ENCODE measurements around the gene CDK19.
"Not testable (repeated sequence)": the region's sequence is repeated elsewhere in the genome, so short reads cannot be mapped to it uniquely, and the experiment has no call there.

The CDK19 gene

GRCh38 chr6:110728501-110728900 is 86.8 kb downstream of the CDK19 start:
- no peak for TF ChIP-seq SP1 (IDR thresholded peaks at IDR 0.05)
- TF ChIP-seq, protein P1, sequence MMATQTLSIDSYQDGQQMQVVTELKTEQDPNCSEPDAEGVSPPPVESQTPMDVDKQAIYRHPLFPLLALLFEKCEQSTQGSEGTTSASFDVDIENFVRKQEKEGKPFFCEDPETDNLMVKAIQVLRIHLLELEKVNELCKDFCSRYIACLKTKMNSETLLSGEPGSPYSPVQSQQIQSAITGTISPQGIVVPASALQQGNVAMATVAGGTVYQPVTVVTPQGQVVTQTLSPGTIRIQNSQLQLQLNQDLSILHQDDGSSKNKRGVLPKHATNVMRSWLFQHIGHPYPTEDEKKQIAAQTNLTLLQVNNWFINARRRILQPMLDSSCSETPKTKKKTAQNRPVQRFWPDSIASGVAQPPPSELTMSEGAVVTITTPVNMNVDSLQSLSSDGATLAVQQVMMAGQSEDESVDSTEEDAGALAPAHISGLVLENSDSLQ (IDR thresholded peaks at IDR 0.05) = no peak
- TF ChIP-seq FOXM1 (IDR thresholded peaks at IDR 0.05; ENCODE audit: borderline replicate concordance) = no peak
- no peak for TF ChIP-seq SUZ12 (IDR thresholded peaks at IDR 0.05)
- TF ChIP-seq CTBP1 (IDR thresholded peaks at IDR 0.05; ENCODE audit: borderline replicate concordance) = no peak
- TF ChIP-seq HDGF (IDR thresholded peaks at IDR 0.05; ENCODE audit: borderline replicate concordance) = no peak
- no peak for TF ChIP-seq LEF1 (IDR thresholded peaks at IDR 0.05; ENCODE audit: borderline replicate concordance)
- TF ChIP-seq TARDBP (IDR thresholded peaks at IDR 0.05) = no peak
- no peak for TF ChIP-seq NFRKB (IDR thresholded peaks at IDR 0.05)
- ChIA-PET CTCF (no interaction called here), POLR2A (interaction anchor here (1.3 kb wide), 1 partner anchor 10 kb away, joined by 3 read pairs; no protein-coding TSS in a partner anchor)
- DNase-seq (ENCODE audit: extremely low spot score) = no peak

DNA sequence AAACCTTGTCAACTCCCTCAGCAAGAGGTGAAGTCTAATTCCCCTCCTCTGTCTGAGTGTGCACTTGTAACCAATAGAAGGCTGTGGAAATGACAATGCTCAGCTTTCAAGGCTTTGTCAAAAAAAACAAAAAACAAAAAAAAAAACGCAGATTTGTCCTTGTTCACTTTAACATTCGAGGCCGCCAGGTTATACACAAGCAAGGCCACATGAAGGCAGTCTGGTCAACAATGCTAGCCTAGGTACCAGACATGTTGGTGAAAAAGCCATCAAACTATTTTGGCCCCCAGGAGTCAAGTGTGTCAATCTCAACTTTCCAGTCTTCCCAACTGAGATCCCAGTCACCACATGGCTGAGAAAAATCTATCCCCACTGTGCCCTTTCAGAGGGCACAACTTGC is 92.3 kb downstream of the CDK19 start:
- ChIA-PET POLR2A (no interaction called here), CTCF (no interaction called here)

DNA sequence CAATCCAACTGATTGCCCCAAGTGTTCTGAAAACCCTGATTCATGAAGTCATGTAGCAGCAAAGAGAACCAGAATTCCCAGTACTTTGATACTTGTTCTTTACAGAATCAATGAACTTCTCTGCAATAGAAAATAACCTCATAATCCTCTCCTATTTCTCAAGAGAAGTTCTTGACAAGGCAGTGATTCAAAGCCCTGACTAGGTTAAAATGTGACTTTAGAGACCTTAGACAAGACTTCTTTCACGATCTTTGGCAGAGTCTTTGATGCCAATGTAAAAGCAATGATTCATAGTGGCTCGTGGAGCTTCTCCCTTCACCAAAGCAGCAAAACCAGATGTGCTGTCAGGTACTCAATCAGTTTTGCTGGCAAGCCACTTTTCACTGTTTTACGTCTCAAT is 95.2 kb downstream of the CDK19 start:
- no peak for DNase-seq (ENCODE audit: extremely low spot score)
- POLR2A ChIA-PET = no interaction called here
- TF ChIP-seq TARDBP (IDR thresholded peaks at IDR 0.05) (no peak), SUZ12 (IDR thresholded peaks at IDR 0.05) (no peak), ZNF384 (IDR thresholded peaks at IDR 0.05) (no peak)
- CTCF ChIA-PET = no interaction called here

More for the DNA sequence above, 92.3 kb downstream of the CDK19 start:
- no peak for TF ChIP-seq FOXK2 (IDR thresholded peaks at IDR 0.05)
- TF ChIP-seq LEF1 (IDR thresholded peaks at IDR 0.05; ENCODE audit: borderline replicate concordance) = no peak
- 0 out of 2 replicates have a peak, but pooled peaks have one; percentile 10 for TF ChIP-seq ZNF384 (IDR thresholded peaks at IDR 0.05)
- DNase-seq (ENCODE audit: extremely low spot score) = no peak

DNA sequence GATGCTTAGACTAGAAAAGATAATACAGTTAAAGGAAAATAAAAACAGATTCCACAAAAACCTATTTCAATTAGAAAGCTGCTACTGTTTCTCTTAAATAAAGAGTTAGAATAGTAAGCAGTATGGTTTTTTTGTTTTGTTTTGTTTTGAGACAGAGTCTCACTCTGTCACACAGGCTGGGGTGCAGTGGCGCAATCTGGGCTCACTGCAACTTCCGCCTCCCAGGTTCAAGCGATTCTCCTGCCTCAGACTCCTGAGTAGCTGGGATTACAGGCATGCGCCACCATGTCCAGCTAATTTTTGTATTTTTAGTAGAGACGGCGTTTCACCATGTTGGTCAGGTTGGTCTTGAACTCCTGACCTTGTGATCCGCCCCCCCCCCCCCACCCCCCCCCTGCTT is 95.7 kb downstream of the CDK19 start:
- DNase-seq (ENCODE audit: extremely low spot score); POLR2A ChIA-PET; CTCF ChIA-PET: not testable (repeated sequence)

- no peak for DNase-seq (ENCODE audit: extremely low spot score)
- TF ChIP-seq FOXK2 (IDR thresholded peaks at IDR 0.05) = no peak
- TF ChIP-seq HDGF (IDR thresholded peaks at IDR 0.05; ENCODE audit: borderline replicate concordance) = no peak
- no peak for TF ChIP-seq BHLHE40 (IDR thresholded peaks at IDR 0.05; ENCODE audit: borderline replicate concordance)
- ChIA-PET POLR2A (no interaction called here), CTCF (no interaction called here)
Observed at GRCh38 chr6:110714143-110714542, 101.1 kb downstream of the CDK19 start.

GRCh38 chr6:110712238-110712637 is 103.0 kb downstream of the CDK19 start:
- ChIA-PET POLR2A (no interaction called here), CTCF (no interaction called here)
- no peak for TF ChIP-seq FOXK2 (IDR thresholded peaks at IDR 0.05)
- DNase-seq (ENCODE audit: extremely low spot score) = no peak

DNA sequence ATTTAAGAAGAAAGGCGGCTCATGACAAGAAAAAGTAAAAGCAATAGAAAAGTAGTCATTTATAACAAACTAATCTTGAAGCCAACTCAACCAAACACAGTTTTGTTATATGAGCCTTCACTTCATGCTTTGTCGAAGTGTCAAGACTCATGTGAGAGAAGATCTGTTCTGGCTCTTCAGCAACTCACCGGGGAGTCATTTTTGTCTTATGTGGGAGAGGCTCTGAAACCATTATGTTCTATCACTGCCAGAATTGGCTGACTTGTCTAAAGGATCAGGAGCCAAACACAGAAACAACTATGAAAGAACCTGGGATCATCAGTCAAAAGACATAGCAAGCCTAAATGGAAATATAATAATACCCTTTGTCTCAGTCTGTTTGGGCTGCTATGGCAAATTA is 105.2 kb downstream of the CDK19 start:
- CTCF ChIA-PET = no interaction called here
- POLR2A ChIA-PET = no interaction called here
- DNase-seq (ENCODE audit: extremely low spot score) = no peak
- TF ChIP-seq CTBP1 (IDR thresholded peaks at IDR 0.05; ENCODE audit: borderline replicate concordance) (no peak), HDGF (IDR thresholded peaks at IDR 0.05; ENCODE audit: borderline replicate concordance) (no peak), FOXM1 (IDR thresholded peaks at IDR 0.05; ENCODE audit: borderline replicate concordance) (no peak), SP1 (IDR thresholded peaks at IDR 0.05) (no peak), TARDBP (IDR thresholded peaks at IDR 0.05) (no peak), LEF1 (IDR thresholded peaks at IDR 0.05; ENCODE audit: borderline replicate concordance) (no peak), ZNF384 (IDR thresholded peaks at IDR 0.05) (no peak), L3MBTL2 (conservative IDR thresholded peaks at IDR 0.05) (no peak), FOXA1 (IDR thresholded peaks at IDR 0.05) (no peak), SUZ12 (IDR thresholded peaks at IDR 0.05) (no peak), BHLHE40 (IDR thresholded peaks at IDR 0.05; ENCODE audit: borderline replicate concordance) (no peak), ARNT (IDR thresholded peaks at IDR 0.05) (no peak), NFRKB (IDR thresholded peaks at IDR 0.05) (no peak), ELF4 (IDR thresholded peaks at IDR 0.05) (no peak), FOXK2 (IDR thresholded peaks at IDR 0.05) (no peak)
- TF ChIP-seq, protein P1 (IDR thresholded peaks at IDR 0.05) = no peak

- ChIA-PET POLR2A (interaction anchor here (1.2 to 1.5 kb wide), 3 partner anchors 107 to 250 kb away, joined by 3 read pairs; partner anchors contain the start of genes AMD1, CDK19 and GTF3C6), CTCF (no interaction called here)
- no peak for DNase-seq (ENCODE audit: extremely low spot score)
- TF ChIP-seq FOXA1 (IDR thresholded peaks at IDR 0.05) (no peak), ELF4 (IDR thresholded peaks at IDR 0.05) (no peak), TARDBP (IDR thresholded peaks at IDR 0.05) (no peak), HDGF (IDR thresholded peaks at IDR 0.05; ENCODE audit: borderline replicate concordance) (no peak), FOXK2 (IDR thresholded peaks at IDR 0.05) (no peak), SUZ12 (IDR thresholded peaks at IDR 0.05) (no peak)
- TF ChIP-seq, protein P1 (IDR thresholded peaks at IDR 0.05) = no peak
Observed at GRCh38 chr6:110708295-110708950, 106.8 kb downstream of the CDK19 start.

Measured in HEK293T (cell line).